GM12878 (cell line): Measurements from ENCODE around the gene DUS2.

Experiments used
- CTCF ChIP-seq, 3 experiments: IDR thresholded peaks in 2 of 3; conservative IDR thresholded peaks in 1 of 3; 2 replicates each; pipeline ENCODE4 v1.5.1; 2011; ENCODE audit warnings: low read depth in 3 of 3, low read length in 3 of 3, mild to moderate bottlenecking in 3 of 3, control low read depth in 2 of 3, moderate library complexity in 2 of 3, inconsistent platforms in 1 of 3, mixed read lengths in 1 of 3; ENCODE audit not compliant: control insufficient read depth in 2 of 3, insufficient read depth in 1 of 3; ENCODE audit errors: extremely low read depth in 1 of 3
- MAX ChIP-seq: IDR thresholded peaks from 2 replicates; pipeline ENCODE4 v1.6.1; 2012; ENCODE audit warnings: low read depth, low read length, improper control_type of control experiment
- NRF1 ChIP-seq: conservative IDR thresholded peaks from 2 replicates; pipeline ENCODE4 v1.6.1; 2011; ENCODE audit warnings: mild to moderate bottlenecking, low read depth, low read length, improper control_type of control experiment
- REST ChIP-seq: IDR thresholded peaks from 2 replicates; pipeline ENCODE4 v1.6.1; 2012; ENCODE audit warnings: mild to moderate bottlenecking, low read depth, low read length
- TCF3 ChIP-seq: IDR thresholded peaks from 2 replicates; pipeline ENCODE4 v1.6.1; 2012; ENCODE audit warnings: low read depth, mild to moderate bottlenecking, low read length, borderline replicate concordance; ENCODE audit not compliant: insufficient read depth
- ZSCAN29 ChIP-seq: fragments of 450-650 bp; IDR thresholded peaks from 2 replicates; pipeline ENCODE4 v1.6.1; 2017; ENCODE audit warnings: mild to moderate bottlenecking, moderate library complexity

GRCh38 chr16:68117884-68118283 is 94.8 kb downstream of the DUS2 start:
- no peak for TF ChIP-seq CTCF (IDR thresholded peaks at IDR 0.05 in 2 of 3, conservative IDR thresholded peaks at IDR 0.05 in 1 of 3; ENCODE audit: control insufficient read depth in 2 of 3, extremely low read depth in 1 of 3, insufficient read depth in 1 of 3, low read depth in 3 of 3, low read length in 3 of 3)
- no peak for TF ChIP-seq REST
- no peak for TF ChIP-seq TCF3
- TF ChIP-seq ZSCAN29 = no peak
- TF ChIP-seq MAX = no peak
- no peak for TF ChIP-seq NRF1
